RWPE1 (cell line): Measurements from ENCODE around the gene ZNF20.

Source experiments
- CTCF ChIA-PET: fragments of 350-600 bp; sonication (Branson Sonifier 250); formaldehyde crosslinking; extraction: SDS; loops from one replicate; lab custom pipeline; 2021; lab: Yijun Ruan, JAX
- POLR2A ChIA-PET: fragments of 400-600 bp; formaldehyde crosslinking; extraction: SDS; loops from one replicate; lab custom pipeline; 2020; ENCODE audit warnings: antibody characterized with exemption; ENCODE audit not compliant: low non-redundant PET; lab: Yijun Ruan, JAX
- DNase-seq: peaks from one replicate; pipeline ENCODE4 v3.0.0; 2012; ENCODE audit warnings: low spot score
- H3K27ac ChIP-seq: fragments of 450-650 bp; 2 replicates; pipeline ENCODE4 v1.5.1; 2017
- CTCF ChIP-seq: fragments of 450-650 bp; conservative IDR thresholded peaks from 2 replicates; pipeline ENCODE4 v1.5.1; 2017; ENCODE audit warnings: low read depth, mild to moderate bottlenecking

The ZNF20 gene

GRCh38 chr19:12162513-12162881 lies 22.3 kb upstream of the ZNF20 start:
- ChIA-PET POLR2A (interaction anchor here (0.5 to 0.6 kb wide), 3 partner anchors 91 to 523 kb away, joined by 4 to 6 read pairs (median 4); no protein-coding TSS in a partner anchor), CTCF (no interaction called here)
- no peak for DNase-seq
- no peak for TF ChIP-seq CTCF
- H3K27ac ChIP-seq = peak overlapping the region; percentile 96

GRCh38 chr19:12159773-12160414 lies 19.7 kb upstream of the ZNF20 start:
- TF ChIP-seq CTCF = no peak
- no peak overlapping the region for H3K27ac ChIP-seq
- ChIA-PET CTCF (no interaction called here), POLR2A (interaction anchor here (0.6 kb wide), 1 partner anchor 11 kb away, joined by 9 read pairs; no protein-coding TSS in a partner anchor)
- DNase-seq = no peak

- POLR2A ChIA-PET = interaction anchor here (0.6 kb wide), 1 partner anchor 418 kb away, joined by 4 read pairs; the partner anchor contains the start of gene ZNF823
- CTCF ChIA-PET = interaction anchor here (0.6 to 1.0 kb wide), 2 partner anchors 97 to 343 kb away, joined by 3 read pairs; no protein-coding TSS in a partner anchor
- TF ChIP-seq CTCF = no peak
- DNase-seq = peak; percentile 82
- peak within 1 kb of the TSS; percentile 81 for H3K27ac ChIP-seq
Measured at GRCh38 chr19:12156223-12157058, 16.3 kb upstream of the ZNF20 start, which contains the start of gene ZNF625. ZNF625 (minus strand) TSS chr19:12156734; CDS start chr19:12156558, 176 bp downstream.

GRCh38 chr19:12155324-12155860 lies 15.2 kb upstream of the ZNF20 start:
- TF ChIP-seq CTCF = no peak
- peak overlapping the region; percentile 81 for H3K27ac ChIP-seq
- no peak for DNase-seq
- ChIA-PET CTCF (interaction anchor here (1.0 kb wide), 1 partner anchor 96 kb away, joined by 3 read pairs; no protein-coding TSS in a partner anchor), POLR2A (no interaction called here)

GRCh38 chr19:12145348-12145747 lies 5.2 kb upstream of the ZNF20 start:
- no peak for DNase-seq
- POLR2A ChIA-PET = no interaction called here

More at GRCh38 chr19:12145348-12145747, 5.2 kb upstream of the ZNF20 start:
- H3K27ac ChIP-seq = no peak overlapping the region
- TF ChIP-seq CTCF = no peak
- CTCF ChIA-PET = interaction anchor here (0.6 kb wide), 1 partner anchor 662 kb away, joined by 3 read pairs; no protein-coding TSS in a partner anchor
